NCI-H2029 treated with DMSO at 0.1 percent for 48 hours (cell line): ENCODE results near the gene VAV2.

Source experiments
- DNase-seq: peaks from one replicate; lab custom pipeline; 2025; lab: John Stamatoyannopoulos, UW

The VAV2 gene

GRCh38 chr9:133890583-133890982, 101.5 kb downstream of the VAV2 start:
- no peak for DNase-seq

GRCh38 chr9:133889584-133890301, 102.4 kb downstream of the VAV2 start:
- DNase-seq: no peak

GRCh38 chr9:133888809-133889491, 103.2 kb downstream of the VAV2 start:
- no peak for DNase-seq

DNA sequence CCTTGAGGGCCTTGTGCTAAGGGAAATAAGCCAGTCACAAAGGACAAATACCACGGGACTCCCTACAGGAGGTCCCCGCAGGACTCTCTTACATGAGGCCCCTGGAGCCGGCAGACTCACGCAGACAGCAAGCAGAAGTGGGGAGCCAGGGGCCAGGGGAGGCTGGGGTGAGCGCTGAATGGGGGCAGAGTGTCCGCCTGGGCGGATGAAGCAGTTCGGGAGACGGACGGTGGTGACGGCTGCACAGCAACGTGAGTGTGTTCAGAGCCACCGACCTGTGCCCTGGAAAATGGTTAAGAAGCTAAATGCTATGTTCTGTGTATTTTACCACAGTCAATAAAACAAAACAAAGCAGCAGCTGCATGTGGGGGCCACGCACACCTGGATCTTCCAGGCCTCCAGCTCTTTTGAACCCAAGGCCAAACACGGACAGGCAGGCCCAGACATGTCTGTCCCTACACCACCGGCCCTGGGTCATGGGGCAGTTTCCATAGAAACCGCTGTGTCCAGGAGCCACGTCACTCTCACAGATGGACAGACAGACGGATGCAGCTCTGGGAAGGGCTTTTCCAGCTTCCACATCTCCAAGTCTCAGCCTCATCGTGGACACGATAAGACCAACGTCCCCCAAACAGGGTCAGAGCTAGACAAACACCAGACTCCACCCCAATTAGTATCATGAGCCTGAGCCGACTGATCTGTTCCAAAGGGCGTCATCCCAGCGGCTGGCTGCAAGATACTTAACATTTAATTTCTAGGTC, 103.9 kb downstream of the VAV2 start:
- DNase-seq: no peak

GRCh38 chr9:133887540-133888047, 104.5 kb downstream of the VAV2 start:
- DNase-seq: no peak

DNA sequence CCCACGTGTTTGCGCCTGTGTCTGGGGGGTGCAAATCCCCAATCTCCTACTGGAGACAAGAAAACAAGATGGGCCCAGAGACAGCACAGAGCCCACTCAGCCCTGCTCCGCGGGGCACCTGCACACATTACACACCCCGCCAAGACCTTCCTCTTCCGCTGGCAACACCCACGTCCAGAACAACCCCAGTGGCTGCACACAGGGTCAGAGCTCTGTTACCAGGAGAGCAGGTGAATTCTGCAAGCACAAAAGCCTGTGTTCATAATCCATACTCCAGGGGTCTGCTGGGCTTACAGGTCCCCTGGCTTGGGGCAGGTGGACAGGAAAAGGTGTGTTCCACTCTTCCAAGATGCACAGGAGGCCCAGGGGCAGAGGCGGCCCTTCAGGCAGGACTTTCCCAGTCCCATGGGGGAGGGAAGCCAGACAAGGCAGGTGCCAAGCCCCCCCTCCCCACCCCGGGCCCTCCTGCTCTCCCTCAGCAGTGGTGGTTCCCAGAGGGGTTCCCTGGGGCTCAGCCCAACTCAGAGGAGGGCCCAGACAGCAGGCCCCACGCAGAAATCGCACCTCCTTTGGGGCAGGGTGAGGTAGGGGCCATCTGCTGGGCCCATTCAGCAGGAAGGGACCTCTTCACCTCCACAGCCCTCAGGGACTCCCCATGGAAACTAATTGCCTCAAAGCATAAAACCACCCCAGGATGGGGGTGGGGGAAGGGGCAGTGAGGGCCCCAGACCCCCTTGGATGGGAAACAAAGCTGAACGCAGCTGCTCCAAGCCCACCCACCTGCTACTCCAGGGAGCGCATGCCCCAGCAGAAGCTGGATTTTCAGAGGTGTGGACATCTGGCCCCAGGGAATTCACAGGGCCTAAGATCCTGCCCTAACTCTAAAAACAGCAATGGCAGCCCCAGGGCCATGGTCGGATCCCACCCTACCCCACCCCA, 105.3 kb downstream of the VAV2 start:
- DNase-seq: no peak

DNA sequence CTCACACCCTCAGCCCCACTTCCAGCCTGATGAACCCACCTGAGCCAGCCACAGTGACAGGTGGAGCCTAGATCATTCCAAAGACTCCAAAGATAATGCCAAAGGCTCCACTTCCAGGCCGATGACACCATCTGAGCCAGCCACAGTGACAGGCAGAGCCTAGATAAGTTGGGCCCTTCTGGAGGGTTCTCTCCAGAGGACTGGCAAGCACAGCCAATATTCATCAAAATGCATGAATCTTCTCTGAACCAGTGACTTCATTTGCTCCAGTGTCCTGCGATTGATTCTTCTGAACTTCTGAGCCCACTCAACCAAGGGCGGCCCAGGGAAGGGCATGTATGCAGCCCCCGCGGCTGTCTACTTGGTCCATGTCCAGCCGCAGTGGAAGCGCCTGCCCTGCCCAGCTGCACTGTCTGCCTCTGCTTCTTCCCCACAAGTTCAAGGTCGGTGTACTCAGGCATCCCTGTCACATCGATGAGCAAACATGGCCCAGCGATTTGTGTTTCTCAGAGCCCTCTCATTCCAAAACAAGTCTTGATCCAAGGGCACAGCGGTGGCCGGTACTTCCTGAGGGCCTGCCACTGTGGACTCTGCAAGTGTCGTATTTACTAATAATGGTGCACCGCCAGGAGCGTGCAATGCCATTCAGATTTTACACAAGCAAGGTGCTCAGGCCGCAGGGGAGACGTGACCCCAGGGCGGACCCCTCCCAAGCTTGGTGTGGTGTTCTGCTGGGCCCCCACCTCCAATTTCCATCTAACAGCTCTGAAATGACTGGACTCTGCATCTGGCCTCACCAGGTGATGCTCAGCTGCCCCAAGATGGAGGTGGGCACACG, 107.0 kb downstream of the VAV2 start:
- no peak for DNase-seq

- no peak for DNase-seq
Measured at GRCh38 chr9:133882849-133883755, 109.0 kb downstream of the VAV2 start.

DNA sequence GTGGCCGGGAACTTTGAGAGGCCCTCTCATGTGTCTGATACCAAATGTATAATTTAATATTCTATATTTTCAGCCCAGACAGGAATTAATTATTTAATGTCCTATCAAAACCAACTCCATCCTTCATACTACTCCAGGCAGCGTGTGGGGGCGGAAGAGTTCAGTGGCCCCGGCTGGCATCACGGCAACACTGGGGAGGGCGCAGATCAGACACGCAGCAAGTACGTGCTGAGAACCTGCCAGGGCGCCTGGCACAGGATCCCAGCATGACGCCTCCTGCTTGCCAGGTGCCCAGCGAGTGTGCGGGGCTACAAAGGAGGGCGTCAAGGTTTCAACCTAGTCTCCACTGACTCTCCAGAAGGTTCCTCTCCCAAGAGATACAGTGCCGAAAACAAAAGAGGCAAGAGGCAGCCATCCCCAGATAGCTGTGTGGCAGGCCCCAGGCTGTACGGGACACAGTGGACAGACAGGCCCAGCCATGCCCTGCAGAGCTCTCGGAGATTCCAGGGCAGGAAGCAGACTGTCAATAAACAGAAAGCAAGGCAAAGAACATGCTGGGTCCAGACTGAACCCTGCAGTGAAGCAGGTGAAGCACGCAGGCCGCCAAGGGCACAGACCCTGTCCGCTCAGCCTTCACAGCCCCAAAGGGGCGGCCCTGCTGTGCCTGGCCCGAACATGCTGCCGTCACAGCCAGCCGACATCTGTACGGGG, 110.3 kb downstream of the VAV2 start:
- DNase-seq: peak; percentile 85

DNA sequence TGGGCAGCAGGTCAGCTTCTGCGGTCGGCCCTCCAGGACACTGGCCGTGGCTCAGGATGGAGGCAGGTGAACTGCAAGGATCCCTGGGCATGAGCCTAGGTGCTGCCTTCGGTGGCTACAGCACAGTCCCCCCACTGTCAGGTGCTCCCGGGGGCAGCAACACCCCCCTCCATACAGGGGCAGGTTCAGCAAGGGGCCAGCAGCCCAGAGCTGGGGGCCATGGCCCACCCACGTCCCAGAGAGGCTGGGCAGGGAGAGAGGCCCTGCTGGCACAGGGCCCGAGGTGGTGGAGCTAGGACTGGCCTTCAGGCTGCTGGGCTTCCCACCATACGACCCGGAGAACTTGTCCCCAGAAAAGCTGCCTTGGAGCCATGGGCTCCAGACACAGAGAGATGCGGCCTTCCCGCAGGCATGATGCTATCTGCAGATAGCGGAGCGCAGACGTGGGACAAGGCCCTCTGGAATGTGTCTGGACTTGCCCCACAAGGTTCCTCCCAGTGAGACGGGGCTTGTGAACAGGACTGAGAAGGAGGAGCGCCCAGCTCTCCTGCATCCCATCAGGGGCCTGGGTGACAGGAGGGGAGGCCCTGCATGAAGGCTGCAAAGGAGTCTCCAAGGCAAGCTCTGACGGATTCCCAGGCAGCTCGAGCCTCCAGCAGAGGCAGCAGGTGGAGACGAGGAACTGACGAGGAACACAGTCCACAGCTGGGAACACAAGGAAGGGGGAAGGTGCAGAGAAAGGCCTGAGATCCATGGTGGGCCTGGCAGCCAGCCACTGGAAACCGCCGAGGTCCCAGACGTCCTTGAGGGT, 111.1 kb downstream of the VAV2 start:
- peak; percentile 85 for DNase-seq

DNA sequence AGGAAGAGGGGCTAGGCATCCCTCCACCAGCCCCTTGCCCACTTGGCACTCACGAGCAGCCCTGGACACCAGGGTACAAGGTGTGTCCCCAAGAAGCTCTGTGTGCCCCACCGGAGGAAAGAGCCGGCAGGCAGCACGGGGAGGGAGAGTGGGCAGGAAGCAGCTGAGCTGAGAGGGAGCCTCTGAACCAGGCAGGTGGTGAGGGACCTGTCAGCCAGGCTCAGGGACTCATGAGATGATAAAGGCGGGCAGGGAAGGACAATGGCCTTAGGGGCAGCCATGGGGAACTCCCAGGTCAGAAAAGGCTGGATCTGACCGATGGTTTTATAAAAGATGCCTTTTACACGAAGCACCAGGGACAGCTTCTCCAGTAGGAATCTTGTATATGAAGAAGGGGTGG, 112.0 kb downstream of the VAV2 start:
- DNase-seq: no peak

- DNase-seq: no peak
Measured at GRCh38 chr9:133879615-133880014, 112.5 kb downstream of the VAV2 start.

GRCh38 chr9:133878402-133878801, 113.7 kb downstream of the VAV2 start:
- DNase-seq: no peak

DNA sequence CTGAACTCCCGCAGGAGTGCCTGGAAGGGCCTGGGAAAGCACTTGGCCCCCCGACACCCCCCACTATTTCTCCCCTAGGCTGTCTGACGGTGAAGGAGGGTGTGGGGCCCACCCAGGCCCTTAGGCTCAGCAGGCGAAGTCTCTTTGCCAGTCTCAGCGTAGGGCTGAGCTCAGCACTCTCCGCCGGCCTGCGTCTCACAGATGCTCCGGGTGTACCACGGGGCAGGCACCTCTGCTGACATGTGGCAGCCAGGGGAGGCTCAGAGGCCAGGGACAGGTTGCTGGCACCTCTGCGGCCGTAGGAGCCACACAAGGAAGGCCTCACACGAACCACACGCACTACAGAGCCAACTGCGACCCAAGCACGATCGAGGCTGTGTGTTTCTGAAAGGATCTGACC, 114.2 kb downstream of the VAV2 start:
- DNase-seq: no peak

- DNase-seq: no peak
Measured at GRCh38 chr9:133877327-133877726, 114.8 kb downstream of the VAV2 start.

GRCh38 chr9:133876836-133877235, 115.3 kb downstream of the VAV2 start:
- DNase-seq: peak; percentile 4

DNA sequence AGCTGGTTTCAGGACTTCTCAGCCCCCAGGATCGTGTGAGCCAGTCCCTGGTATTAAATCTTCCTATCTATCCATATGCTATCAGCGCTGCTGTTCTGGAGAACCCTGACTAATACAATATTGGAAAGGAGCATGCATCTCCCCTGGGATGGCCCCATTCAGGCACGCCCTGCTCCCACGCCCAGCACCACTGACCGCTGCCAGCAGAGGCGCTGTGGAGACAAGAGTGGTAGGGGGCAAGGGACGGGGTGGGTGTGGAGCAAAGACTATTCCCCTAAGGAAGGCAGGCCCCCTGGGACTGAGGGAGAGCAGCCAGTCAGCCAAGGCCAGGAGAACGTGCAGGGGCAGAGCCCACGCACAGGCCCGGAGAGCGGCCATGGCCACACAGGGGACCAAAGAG, 116.0 kb downstream of the VAV2 start:
- DNase-seq: no peak

- DNase-seq: no peak
Measured at GRCh38 chr9:133875131-133875530, 117.0 kb downstream of the VAV2 start.
